Mesothelial cell of epicardium (in vitro differentiated cells): ENCODE data around the gene NFIB. TPM values are rescaled to one million over a fixed set of nuclear protein-coding genes. Genes with fewer than 3 reads are reported as not detected.

Source experiments
- DNase-seq, 2 experiments: peaks; one replicate each; pipeline ENCODE4 v3.0.0; 2021; ENCODE audit warnings: low spot score in 2 of 2; ENCODE audit not compliant: unreplicated experiment in 2 of 2
- H3K27ac Mint-ChIP-seq: 2 replicates; pipeline ENCODE4 v1.8.0; 2021; ENCODE audit warnings: mixed read lengths
- H3K27me3 Mint-ChIP-seq: 2 replicates; pipeline ENCODE4 v1.8.0; 2021; ENCODE audit warnings: low read depth, mixed read lengths
- H3K36me3 Mint-ChIP-seq: 2 replicates; pipeline ENCODE4 v1.8.0; 2021; ENCODE audit warnings: mixed read lengths
- H3K4me1 Mint-ChIP-seq: 2 replicates; pipeline ENCODE4 v1.8.0; 2021; ENCODE audit warnings: mixed read lengths
- H3K4me3 Mint-ChIP-seq: 2 replicates; pipeline ENCODE4 v1.8.0; 2021; ENCODE audit warnings: mild to moderate bottlenecking, moderate library complexity, mixed read lengths
- H3K9me3 Mint-ChIP-seq: 2 replicates; pipeline ENCODE4 v1.8.0; 2021; ENCODE audit warnings: mixed read lengths
- total RNA-seq: library from RNA; stranded (reverse); gene quantifications from 3 replicates; pipeline ENCODE4 v1.2.1, GENCODE V29; 2021
- TF ChIP-seq, protein P1 (sequence below): fragments of 200-600 bp; sonication (generic); IDR thresholded peaks from one replicate; pipeline ENCODE4 v1.5.0; 2021; ENCODE audit warnings: antibody characterized with exemption; ENCODE audit not compliant: unreplicated experiment

Gene NFIB
- total RNA-seq, 1 donor from 2014 or later: 230 TPM

DNA sequence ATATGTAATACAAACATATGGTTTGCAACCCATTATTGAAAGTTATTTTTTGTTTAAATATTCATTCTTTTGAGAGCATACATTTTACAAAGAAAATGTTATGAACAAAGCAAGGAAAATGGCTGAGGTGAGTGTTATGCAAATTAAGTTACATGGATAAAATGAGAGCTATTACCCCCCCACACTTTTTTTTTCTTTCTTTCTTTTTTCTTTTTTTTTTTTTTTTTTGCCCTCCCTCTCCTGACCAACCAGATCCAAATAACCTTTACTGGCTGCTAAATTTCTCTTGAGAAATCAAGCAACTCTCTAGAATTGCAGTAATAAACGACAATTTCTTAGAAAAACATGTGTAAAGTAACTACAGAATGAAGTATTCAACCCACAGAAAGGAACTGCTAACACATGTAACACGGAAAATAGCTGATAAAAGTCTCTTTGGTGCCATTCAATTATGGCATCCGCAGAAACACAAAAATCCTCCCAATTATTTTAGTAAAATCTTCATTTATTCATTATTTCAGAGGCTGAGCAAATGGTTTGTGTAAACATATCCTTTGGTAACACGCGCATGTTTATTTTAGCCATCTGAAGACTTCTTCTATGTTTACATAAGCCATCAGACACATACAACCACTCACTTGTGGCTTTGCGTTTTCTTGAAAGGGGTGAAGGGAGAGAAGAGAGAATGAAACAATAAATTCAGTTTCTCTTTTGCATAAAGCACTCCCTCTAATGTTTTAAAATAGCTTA, 216.1 kb downstream of the NFIB start:
- H3K4me1 Mint-ChIP-seq: peaks cover 60% of the 10 kb centered on the region
- no peaks in the 10 kb centered on the region for H3K9me3 Mint-ChIP-seq
- H3K27me3 Mint-ChIP-seq: no peaks in the 10 kb centered on the region
- no peak overlapping the region for H3K4me3 Mint-ChIP-seq
- peak overlapping the region; percentile 97 for H3K27ac Mint-ChIP-seq
- H3K36me3 Mint-ChIP-seq: peaks cover 15% of the 10 kb centered on the region
- TF ChIP-seq, protein P1, sequence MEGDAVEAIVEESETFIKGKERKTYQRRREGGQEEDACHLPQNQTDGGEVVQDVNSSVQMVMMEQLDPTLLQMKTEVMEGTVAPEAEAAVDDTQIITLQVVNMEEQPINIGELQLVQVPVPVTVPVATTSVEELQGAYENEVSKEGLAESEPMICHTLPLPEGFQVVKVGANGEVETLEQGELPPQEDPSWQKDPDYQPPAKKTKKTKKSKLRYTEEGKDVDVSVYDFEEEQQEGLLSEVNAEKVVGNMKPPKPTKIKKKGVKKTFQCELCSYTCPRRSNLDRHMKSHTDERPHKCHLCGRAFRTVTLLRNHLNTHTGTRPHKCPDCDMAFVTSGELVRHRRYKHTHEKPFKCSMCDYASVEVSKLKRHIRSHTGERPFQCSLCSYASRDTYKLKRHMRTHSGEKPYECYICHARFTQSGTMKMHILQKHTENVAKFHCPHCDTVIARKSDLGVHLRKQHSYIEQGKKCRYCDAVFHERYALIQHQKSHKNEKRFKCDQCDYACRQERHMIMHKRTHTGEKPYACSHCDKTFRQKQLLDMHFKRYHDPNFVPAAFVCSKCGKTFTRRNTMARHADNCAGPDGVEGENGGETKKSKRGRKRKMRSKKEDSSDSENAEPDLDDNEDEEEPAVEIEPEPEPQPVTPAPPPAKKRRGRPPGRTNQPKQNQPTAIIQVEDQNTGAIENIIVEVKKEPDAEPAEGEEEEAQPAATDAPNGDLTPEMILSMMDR: no peak
- no peak for DNase-seq

DNA sequence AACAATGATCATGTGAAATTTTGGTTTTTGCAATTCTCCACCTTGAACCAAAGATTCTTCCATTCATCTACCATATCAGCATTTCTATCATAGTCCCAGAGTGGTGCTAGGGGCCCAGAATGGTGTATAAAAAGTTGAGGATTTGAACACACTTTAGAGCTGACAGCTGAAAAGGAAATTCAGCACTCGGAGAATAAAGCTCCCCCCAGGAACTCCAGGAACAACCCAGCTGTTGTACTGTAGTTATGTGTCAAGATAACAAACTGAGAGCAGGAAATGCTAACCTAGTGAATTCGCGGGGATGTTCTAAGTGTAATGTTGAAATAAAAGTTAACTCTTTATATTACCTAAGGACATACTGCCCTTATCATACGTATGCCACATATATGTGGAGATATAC, 216.7 kb downstream of the NFIB start:
- peaks cover 19% of the 10 kb centered on the region for H3K36me3 Mint-ChIP-seq
- peak overlapping the region; percentile 97 for H3K27ac Mint-ChIP-seq
- peak overlapping the region; percentile 40 for H3K4me3 Mint-ChIP-seq
- H3K9me3 Mint-ChIP-seq: no peaks in the 10 kb centered on the region
- H3K27me3 Mint-ChIP-seq: no peaks in the 10 kb centered on the region
- peaks cover 59% of the 10 kb centered on the region for H3K4me1 Mint-ChIP-seq
- DNase-seq: no peak
- TF ChIP-seq, protein P1: no peak

DNA sequence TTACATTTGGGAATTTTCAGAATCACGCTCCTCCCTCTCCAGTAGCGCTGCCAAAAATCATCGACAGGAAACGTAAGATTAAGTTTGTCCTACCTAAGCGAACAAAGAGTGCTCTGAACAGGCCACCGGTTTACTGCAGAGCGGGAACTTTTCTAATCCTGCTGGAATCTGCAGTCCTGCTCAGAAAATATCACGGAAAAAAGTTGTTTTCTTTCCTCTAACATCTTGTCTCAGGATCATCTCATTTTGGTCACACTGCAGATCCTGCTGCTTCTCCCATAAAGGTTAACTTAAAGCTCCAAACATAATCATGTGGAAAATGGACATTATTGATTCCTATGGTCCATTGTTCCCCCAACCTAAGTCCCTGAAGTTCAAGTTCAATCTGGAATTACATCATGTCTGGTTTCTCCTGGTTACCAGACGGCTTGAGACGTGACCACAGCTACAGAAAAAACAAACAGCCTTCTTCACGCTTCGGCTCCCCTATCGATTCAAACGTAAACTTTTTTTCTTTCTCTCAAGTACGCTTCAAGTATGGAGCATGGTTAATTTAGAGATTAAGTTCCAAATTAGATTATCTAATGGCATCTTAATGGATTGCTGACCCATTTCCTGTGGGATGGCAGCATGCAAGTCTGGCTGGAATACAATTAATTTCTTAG, 217.6 kb downstream of the NFIB start:
- TF ChIP-seq, protein P1: no peak
- H3K4me1 Mint-ChIP-seq: peaks cover 63% of the 10 kb centered on the region
- no peak for DNase-seq
- H3K27ac Mint-ChIP-seq: peak overlapping the region; percentile 97
- no peaks in the 10 kb centered on the region for H3K27me3 Mint-ChIP-seq
- H3K9me3 Mint-ChIP-seq: no peaks in the 10 kb centered on the region
- peaks cover 22% of the 10 kb centered on the region for H3K36me3 Mint-ChIP-seq
- H3K4me3 Mint-ChIP-seq: peak overlapping the region; percentile 43

DNA sequence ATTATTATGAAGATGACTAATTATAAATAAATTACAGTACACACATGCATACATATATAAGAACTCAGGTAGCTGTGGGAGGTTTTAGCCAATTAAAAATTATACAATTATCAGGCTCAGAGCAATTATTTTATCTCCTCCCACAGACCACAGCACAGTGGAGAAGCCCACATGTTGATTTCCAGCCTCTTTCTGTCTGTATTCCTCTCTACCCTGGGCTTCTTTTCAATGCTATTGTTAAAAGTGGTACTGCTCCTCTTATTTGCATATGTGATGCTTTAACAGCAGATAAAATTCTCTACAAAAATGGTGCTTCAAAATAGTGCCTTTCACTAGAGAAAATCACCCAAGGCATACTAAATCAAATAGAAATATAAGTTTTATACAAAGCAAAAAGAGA, 218.7 kb downstream of the NFIB start:
- TF ChIP-seq, protein P1: no peak
- H3K9me3 Mint-ChIP-seq: no peaks in the 10 kb centered on the region
- H3K27me3 Mint-ChIP-seq: no peaks in the 10 kb centered on the region
- H3K4me1 Mint-ChIP-seq: peaks cover 69% of the 10 kb centered on the region
- H3K4me3 Mint-ChIP-seq: no peak overlapping the region
- peaks cover 22% of the 10 kb centered on the region for H3K36me3 Mint-ChIP-seq
- DNase-seq: no peak
- H3K27ac Mint-ChIP-seq: peak overlapping the region; percentile 70

DNA sequence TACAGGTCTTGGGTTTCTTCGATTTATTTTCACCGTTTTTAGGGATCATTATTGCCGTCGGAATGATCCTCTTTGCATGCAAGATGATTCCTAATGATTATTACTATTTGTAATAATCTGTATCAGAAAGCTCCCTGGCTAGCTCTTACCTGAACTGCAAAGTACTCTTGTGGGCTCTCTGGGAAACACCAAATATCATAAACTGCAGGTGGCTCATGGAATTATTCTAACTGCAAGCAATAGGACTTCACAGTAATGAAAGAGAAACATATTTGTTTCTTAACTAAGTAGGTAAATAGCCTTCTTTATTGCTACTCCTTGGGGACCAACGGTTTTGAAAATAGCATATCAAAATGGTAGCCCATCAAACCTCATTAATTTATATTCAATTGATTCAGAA, 219.4 kb downstream of the NFIB start:
- peaks cover 75% of the 10 kb centered on the region for H3K4me1 Mint-ChIP-seq
- no peak for DNase-seq
- H3K27ac Mint-ChIP-seq: peak overlapping the region; percentile 50
- H3K27me3 Mint-ChIP-seq: no peaks in the 10 kb centered on the region
- TF ChIP-seq, protein P1: no peak
- H3K4me3 Mint-ChIP-seq: no peak overlapping the region
- H3K9me3 Mint-ChIP-seq: no peaks in the 10 kb centered on the region
- H3K36me3 Mint-ChIP-seq: peaks cover 22% of the 10 kb centered on the region
